Measurements from ENCODE around the gene PAK6.

The PAK6 gene

DNA sequence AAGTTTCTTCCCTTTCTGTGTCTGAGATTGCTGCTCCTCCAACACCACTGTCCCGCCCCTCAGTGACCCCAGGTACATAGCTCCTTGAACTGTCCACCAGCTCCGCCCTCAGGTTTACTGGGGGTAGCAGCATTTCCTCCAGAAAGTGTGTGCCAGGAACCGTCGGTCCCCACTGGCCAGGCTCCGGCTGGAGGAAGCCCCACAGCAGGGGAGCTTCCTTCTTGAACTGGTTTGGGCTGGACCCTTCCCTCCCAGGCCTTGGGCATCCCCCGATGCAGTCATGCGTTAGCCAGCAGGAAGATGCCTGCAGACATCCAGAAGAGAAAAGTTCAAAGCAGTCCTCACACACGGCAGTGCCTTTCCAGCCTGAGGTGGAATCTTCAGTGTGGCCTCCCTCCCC lies 19.7 kb downstream of the PAK6 start:
- CTCF ChIA-PET, result interaction anchor here (0.9 to 19.5 kb wide), 6 partner anchors 10 to 213 kb away, joined by 3 to 308 read pairs (median 5); no protein-coding TSS in a partner anchor
- TF ChIP-seq, protein P1, sequence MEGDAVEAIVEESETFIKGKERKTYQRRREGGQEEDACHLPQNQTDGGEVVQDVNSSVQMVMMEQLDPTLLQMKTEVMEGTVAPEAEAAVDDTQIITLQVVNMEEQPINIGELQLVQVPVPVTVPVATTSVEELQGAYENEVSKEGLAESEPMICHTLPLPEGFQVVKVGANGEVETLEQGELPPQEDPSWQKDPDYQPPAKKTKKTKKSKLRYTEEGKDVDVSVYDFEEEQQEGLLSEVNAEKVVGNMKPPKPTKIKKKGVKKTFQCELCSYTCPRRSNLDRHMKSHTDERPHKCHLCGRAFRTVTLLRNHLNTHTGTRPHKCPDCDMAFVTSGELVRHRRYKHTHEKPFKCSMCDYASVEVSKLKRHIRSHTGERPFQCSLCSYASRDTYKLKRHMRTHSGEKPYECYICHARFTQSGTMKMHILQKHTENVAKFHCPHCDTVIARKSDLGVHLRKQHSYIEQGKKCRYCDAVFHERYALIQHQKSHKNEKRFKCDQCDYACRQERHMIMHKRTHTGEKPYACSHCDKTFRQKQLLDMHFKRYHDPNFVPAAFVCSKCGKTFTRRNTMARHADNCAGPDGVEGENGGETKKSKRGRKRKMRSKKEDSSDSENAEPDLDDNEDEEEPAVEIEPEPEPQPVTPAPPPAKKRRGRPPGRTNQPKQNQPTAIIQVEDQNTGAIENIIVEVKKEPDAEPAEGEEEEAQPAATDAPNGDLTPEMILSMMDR (IDR thresholded peaks at IDR 0.05; ENCODE audit: control extremely low read depth, extremely low read depth, low read depth, missing control alignments), result no peak
- POLR2A ChIA-PET, result no interaction called here
- no peak for DNase-seq (ENCODE audit: extremely low spot score)

DNA sequence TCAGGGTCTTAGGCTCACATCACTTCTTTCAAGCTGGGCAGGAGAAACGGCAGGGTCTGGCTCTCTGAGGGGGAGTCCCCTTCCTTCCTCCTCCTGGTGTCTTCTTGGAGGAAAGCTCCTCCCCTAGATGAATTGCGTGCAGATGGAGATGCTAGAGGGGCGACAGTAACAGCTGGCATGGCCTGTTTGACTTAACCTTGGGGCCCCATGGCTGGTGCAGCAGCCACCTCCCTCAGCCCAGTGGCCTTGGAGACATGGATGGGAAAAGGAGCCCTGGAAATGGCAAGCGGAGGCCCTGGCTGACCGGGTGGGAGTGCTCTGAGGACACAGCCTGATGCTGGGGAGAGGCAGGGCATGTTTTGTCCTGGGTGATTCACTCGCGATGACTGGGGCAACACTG lies 20.2 kb downstream of the PAK6 start:
- no peak for DNase-seq (ENCODE audit: extremely low spot score)
- ChIA-PET CTCF (interaction anchor here (0.9 to 19.5 kb wide), 6 partner anchors 10 to 214 kb away, joined by 3 to 308 read pairs (median 5); no protein-coding TSS in a partner anchor), POLR2A (no interaction called here)
- TF ChIP-seq, protein P1 (IDR thresholded peaks at IDR 0.05; ENCODE audit: control extremely low read depth, extremely low read depth, low read depth, missing control alignments), result no peak

DNA sequence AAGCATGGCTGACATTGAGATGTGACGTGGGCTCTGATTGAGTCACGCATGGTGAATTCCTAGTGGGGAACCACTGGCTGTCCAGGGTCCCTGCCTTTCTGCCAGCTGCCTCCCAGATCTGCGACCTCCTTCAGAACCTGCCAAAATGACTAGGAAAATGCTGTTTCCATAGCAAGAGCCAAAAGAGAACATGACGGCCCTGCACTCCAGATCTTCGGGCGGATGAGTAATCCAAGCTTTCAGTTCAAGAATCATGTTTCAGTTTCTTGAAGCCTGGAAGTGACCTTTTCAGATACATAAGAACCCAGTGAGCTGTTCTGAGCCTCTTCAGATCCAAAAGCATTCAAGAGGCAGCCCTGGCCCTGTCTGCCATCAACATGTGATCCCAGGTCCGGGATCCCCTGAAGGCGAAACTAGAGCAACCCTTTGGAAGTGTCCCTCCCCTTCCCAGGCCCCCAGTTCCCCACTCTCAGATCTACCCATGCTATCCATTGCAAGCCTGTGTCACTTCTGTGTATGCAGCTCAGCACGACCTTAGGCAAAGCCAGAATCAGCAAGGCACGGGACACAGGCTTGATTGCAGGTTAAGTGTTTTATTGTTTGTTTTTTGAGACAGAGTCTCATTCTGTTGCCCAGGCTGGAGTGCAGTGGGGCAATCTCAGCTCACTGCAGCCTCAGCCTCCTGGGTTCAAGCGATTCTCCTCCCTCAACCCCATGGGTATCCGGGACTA lies 24.3 kb downstream of the PAK6 start:
- POLR2A ChIA-PET, result no interaction called here
- TF ChIP-seq, protein P1 (IDR thresholded peaks at IDR 0.05; ENCODE audit: control extremely low read depth, extremely low read depth, low read depth, missing control alignments), result no peak
- no peak for DNase-seq (ENCODE audit: extremely low spot score)
- CTCF ChIA-PET, result interaction anchor here (0.9 to 20.1 kb wide), 8 partner anchors 8 to 74 kb away, joined by 3 to 525 read pairs (median 4); partner anchors contain the start of gene ANKRD63

GRCh38 chr15:40264321-40265153 lies 25.7 kb downstream of the PAK6 start:
- POLR2A ChIA-PET, result no interaction called here
- CTCF ChIA-PET, result interaction anchor here (1.2 to 20.1 kb wide), 7 partner anchors 10 to 72 kb away, joined by 3 to 525 read pairs (median 4); partner anchors contain the start of gene ANKRD63
- no peak for DNase-seq (ENCODE audit: extremely low spot score)
- TF ChIP-seq, protein P1 (IDR thresholded peaks at IDR 0.05; ENCODE audit: control extremely low read depth, extremely low read depth, low read depth, missing control alignments), result no peak

- ChIA-PET POLR2A (no interaction called here), CTCF (interaction anchor here (1.5 to 20.1 kb wide), 3 partner anchors 11 to 40 kb away, joined by 3 to 525 read pairs (median 308); no protein-coding TSS in a partner anchor)
- no peak for DNase-seq (ENCODE audit: extremely low spot score)
- TF ChIP-seq, protein P1 (IDR thresholded peaks at IDR 0.05; ENCODE audit: control extremely low read depth, extremely low read depth, low read depth, missing control alignments), result no peak
These were observed 26.5 kb downstream of the PAK6 start for GRCh38 chr15:40265355-40265754.

GRCh38 chr15:40265875-40266274 lies 27.0 kb downstream of the PAK6 start:
- TF ChIP-seq, protein P1 (IDR thresholded peaks at IDR 0.05; ENCODE audit: control extremely low read depth, extremely low read depth, low read depth, missing control alignments), result no peak
- DNase-seq (ENCODE audit: extremely low spot score), result no peak
- ChIA-PET CTCF (interaction anchor here (19.5 to 20.1 kb wide), 2 partner anchors 10 to 41 kb away, joined by 308 to 525 read pairs; no protein-coding TSS in a partner anchor), POLR2A (no interaction called here)
